ENCODE results near the gene LIME1. TPM values are rescaled to one million over a fixed set of nuclear protein-coding genes. Genes with fewer than 3 reads are reported as not detected.

LIME1 gene
- total RNA-seq, 4 donors from 2014 or later, result 4.7 to 17.0 (median 7.2) TPM

GRCh38 chr20:63759377-63759901, 23.0 kb downstream of the LIME1 start:
- no peaks in the 10 kb centered on the region for H3K4me1 ChIP-seq
- no peak overlapping the region for H3K27ac ChIP-seq
- WGBS, 2 donors (ENCODE audit: low coverage in 1 of 2), result 85 to 100% methylated on average over 5 to 7 of the region's 7 CpGs
- no peak overlapping the region for H3K4me3 ChIP-seq
- H3K27me3 ChIP-seq, result no peaks in the 10 kb centered on the region
- H3K9me3 ChIP-seq, result no peaks in the 10 kb centered on the region
- TF ChIP-seq POLR2AphosphoS5 (IDR thresholded peaks at IDR 0.05), result no peak
- no peak for TF ChIP-seq EP300 (IDR thresholded peaks at IDR 0.05)
- no peak for TF ChIP-seq POLR2A (IDR thresholded peaks at IDR 0.05)
- TF ChIP-seq, protein P1, sequence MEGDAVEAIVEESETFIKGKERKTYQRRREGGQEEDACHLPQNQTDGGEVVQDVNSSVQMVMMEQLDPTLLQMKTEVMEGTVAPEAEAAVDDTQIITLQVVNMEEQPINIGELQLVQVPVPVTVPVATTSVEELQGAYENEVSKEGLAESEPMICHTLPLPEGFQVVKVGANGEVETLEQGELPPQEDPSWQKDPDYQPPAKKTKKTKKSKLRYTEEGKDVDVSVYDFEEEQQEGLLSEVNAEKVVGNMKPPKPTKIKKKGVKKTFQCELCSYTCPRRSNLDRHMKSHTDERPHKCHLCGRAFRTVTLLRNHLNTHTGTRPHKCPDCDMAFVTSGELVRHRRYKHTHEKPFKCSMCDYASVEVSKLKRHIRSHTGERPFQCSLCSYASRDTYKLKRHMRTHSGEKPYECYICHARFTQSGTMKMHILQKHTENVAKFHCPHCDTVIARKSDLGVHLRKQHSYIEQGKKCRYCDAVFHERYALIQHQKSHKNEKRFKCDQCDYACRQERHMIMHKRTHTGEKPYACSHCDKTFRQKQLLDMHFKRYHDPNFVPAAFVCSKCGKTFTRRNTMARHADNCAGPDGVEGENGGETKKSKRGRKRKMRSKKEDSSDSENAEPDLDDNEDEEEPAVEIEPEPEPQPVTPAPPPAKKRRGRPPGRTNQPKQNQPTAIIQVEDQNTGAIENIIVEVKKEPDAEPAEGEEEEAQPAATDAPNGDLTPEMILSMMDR (IDR thresholded peaks at IDR 0.05), result no peak
- peaks cover 0 to 13% of the 10 kb centered on the region in 2 donors for H3K36me3 ChIP-seq
- ATAC-seq, result no peak

GRCh38 chr20:63765082-63765873, 28.8 kb downstream of the LIME1 start:
- ATAC-seq, result no peak
- Histone ChIP-seq H3K36me3 (peaks cover 0 to 49% of the 10 kb centered on the region in 2 donors), H3K27me3 (no peaks in the 10 kb centered on the region), H3K4me1 (no peaks in the 10 kb centered on the region), H3K9me3 (no peaks in the 10 kb centered on the region), H3K27ac (no peak overlapping the region), H3K4me3 (no peak overlapping the region)
- WGBS, 2 donors (ENCODE audit: low coverage in 1 of 2), result 77 to 92% methylated on average over 2 to 15 of the region's 16 CpGs
- TF ChIP-seq POLR2A (IDR thresholded peaks at IDR 0.05), result no peak
- no peak for TF ChIP-seq EP300 (IDR thresholded peaks at IDR 0.05)
- TF ChIP-seq, protein P1 (IDR thresholded peaks at IDR 0.05), result no peak
- TF ChIP-seq POLR2AphosphoS5 (IDR thresholded peaks at IDR 0.05), result no peak

DNA sequence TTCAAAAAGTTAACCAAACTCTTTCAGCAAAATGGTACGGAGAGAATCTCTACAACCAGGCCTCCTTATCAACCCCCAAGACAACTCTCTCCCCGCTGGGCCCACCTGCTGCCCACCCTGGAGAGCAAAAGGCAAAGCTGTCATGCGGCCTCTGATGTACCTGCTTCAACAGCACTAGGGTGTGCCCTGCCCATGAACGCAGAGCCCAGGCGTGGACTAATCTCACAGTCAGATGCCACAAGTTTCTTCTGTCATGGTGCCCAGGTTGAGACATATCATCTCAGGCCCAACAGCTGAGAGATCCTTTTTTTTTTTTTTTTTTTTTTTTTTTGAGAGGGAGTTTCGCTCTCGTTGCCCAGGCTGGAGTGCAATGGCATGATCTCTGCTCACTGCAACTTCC, 29.4 kb downstream of the LIME1 start:
- TF ChIP-seq POLR2A (IDR thresholded peaks at IDR 0.05) (no peak), POLR2AphosphoS5 (IDR thresholded peaks at IDR 0.05) (no peak), EP300 (IDR thresholded peaks at IDR 0.05) (no peak)
- TF ChIP-seq, protein P1 (IDR thresholded peaks at IDR 0.05), result no peak
- H3K4me1 ChIP-seq, result no peaks in the 10 kb centered on the region
- no peak overlapping the region for H3K27ac ChIP-seq
- WGBS, 2 donors (ENCODE audit: low coverage in 1 of 2), result 80 to 88% methylated on average over 4 to 7 of the region's 7 CpGs
- H3K9me3 ChIP-seq, result no peaks in the 10 kb centered on the region
- H3K36me3 ChIP-seq, result peaks cover 0 to 55% of the 10 kb centered on the region in 2 donors
- H3K4me3 ChIP-seq, result no peak overlapping the region
- ATAC-seq, result no peak
- H3K27me3 ChIP-seq, result no peaks in the 10 kb centered on the region

DNA sequence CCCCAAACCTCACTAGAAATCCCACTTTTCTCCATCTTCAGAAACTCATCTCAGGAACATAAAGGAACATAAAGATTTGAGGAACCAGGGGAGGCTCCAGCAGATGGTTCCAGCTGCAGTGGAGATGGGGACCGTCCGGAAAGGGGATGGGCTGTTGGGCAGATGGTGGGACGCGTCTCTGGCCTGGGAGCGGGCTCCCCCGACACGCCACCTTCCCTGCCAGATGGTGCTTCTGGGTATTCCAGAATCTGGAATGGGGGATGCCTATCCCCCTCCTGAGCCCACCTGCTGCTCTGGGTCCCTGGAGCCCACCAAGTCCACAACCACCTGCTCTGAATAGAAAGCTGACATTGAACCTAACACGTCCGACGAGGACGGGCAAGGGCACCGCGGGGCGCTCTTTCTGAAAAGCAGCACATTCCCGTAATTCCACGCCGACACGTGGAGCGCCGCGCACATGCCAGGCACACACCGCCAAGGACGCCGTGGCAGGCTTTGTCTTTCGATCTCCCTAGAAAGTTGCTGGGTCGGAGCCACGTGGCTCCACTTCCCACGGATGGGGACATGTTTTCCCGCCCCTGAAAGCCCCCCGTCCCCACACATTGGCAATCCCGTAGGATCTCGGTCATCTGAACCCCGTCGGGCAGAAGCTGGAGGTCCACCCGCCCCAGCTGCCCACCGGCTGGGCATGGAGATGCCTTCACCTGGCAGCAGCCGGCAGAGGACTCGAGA, 30.4 kb downstream of the LIME1 start:
- H3K4me1 ChIP-seq, result no peaks in the 10 kb centered on the region
- peaks cover 0 to 62% of the 10 kb centered on the region in 2 donors for H3K36me3 ChIP-seq
- no peak overlapping the region for H3K27ac ChIP-seq
- no peak for ATAC-seq
- whole genome bisulfite sequencing, 2 donors (ENCODE audit: low coverage in 1 of 2), result 87 to 100% methylated on average over 1 to 17 of the region's 38 CpGs
- TF ChIP-seq EP300 (IDR thresholded peaks at IDR 0.05) (no peak), POLR2A (IDR thresholded peaks at IDR 0.05) (no peak), POLR2AphosphoS5 (IDR thresholded peaks at IDR 0.05) (no peak)
- TF ChIP-seq, protein P1 (IDR thresholded peaks at IDR 0.05), result no peak
- H3K4me3 ChIP-seq, result no peak overlapping the region
- no peaks in the 10 kb centered on the region for H3K27me3 ChIP-seq
- no peaks in the 10 kb centered on the region for H3K9me3 ChIP-seq

Data from gastroesophageal sphincter (tissue), 4 donors.